ENCODE data around the gene TENM3.

Gene TENM3

GRCh38 chr4:182645511-182645910 lies 402.3 kb downstream of the TENM3 start:
- no peak for DNase-seq

GRCh38 chr4:182647646-182648300 lies 404.6 kb downstream of the TENM3 start:
- no peak for DNase-seq

GRCh38 chr4:182648766-182649165 lies 405.6 kb downstream of the TENM3 start:
- DNase-seq = no peak

- DNase-seq = no peak
Observed at GRCh38 chr4:182649698-182650477, 406.7 kb downstream of the TENM3 start.

- no peak for DNase-seq
Observed at GRCh38 chr4:182653596-182653995, 410.4 kb downstream of the TENM3 start.

GRCh38 chr4:182655340-182655739 lies 412.1 kb downstream of the TENM3 start:
- no peak for DNase-seq

- no peak for DNase-seq
Observed at GRCh38 chr4:182662551-182662950, 419.3 kb downstream of the TENM3 start.

GRCh38 chr4:182671231-182671630 lies 428.0 kb downstream of the TENM3 start:
- no peak for DNase-seq

- DNase-seq = no peak
Observed at GRCh38 chr4:182671749-182672148, 428.5 kb downstream of the TENM3 start.

- DNase-seq = no peak
Observed at GRCh38 chr4:182678590-182678989, 435.4 kb downstream of the TENM3 start.

GRCh38 chr4:182679533-182679932 lies 436.3 kb downstream of the TENM3 start:
- DNase-seq = no peak

GRCh38 chr4:182680234-182680653 lies 437.0 kb downstream of the TENM3 start:
- DNase-seq = no peak

- no peak for DNase-seq
Observed at GRCh38 chr4:182683661-182684060, 440.5 kb downstream of the TENM3 start.

GRCh38 chr4:182684796-182685195 lies 441.6 kb downstream of the TENM3 start:
- no peak for DNase-seq

- DNase-seq = no peak
Observed at GRCh38 chr4:182688081-182688480, 444.9 kb downstream of the TENM3 start.

- DNase-seq = no peak
Observed at GRCh38 chr4:182694551-182694950, 451.3 kb downstream of the TENM3 start.

GRCh38 chr4:182695009-182695408 lies 451.8 kb downstream of the TENM3 start:
- no peak for DNase-seq

GRCh38 chr4:182695842-182696241 lies 452.6 kb downstream of the TENM3 start:
- no peak for DNase-seq

GRCh38 chr4:182697094-182697493 lies 453.9 kb downstream of the TENM3 start:
- no peak for DNase-seq

- no peak for DNase-seq
Observed at GRCh38 chr4:182698212-182698611, 455.0 kb downstream of the TENM3 start.

GRCh38 chr4:182699201-182699600 lies 456.0 kb downstream of the TENM3 start:
- no peak for DNase-seq

- DNase-seq = no peak
Observed at GRCh38 chr4:182699795-182700194, 456.6 kb downstream of the TENM3 start.

GRCh38 chr4:182700362-182701160 lies 457.4 kb downstream of the TENM3 start:
- no peak for DNase-seq

GRCh38 chr4:182704077-182704476 lies 460.9 kb downstream of the TENM3 start:
- no peak for DNase-seq

Measured in effector CD4-positive, alpha-beta T cell (primary cell).